ENCODE results near the gene KLF9. TPM values are rescaled to one million over a fixed set of nuclear protein-coding genes. Genes with fewer than 3 reads are reported as not detected.
"Not testable (repeated sequence)": the region's sequence is repeated elsewhere in the genome, so short reads cannot be mapped to it uniquely, and the experiment has no call there.

KLF9 gene
- total RNA-seq, 1 experiment from 2014 or later: not detected

GRCh38 chr9:70404261-70404660, 10.2 kb downstream of the KLF9 start:
- Histone ChIP-seq H2AFZ (ENCODE audit: low read length) (no peak overlapping the region), H3K4me2 (ENCODE audit: low read depth, low read length, poor library complexity, severe bottlenecking) (no peak overlapping the region), H4K20me1 (ENCODE audit: insufficient read depth, low read depth, low read length) (no peaks in the 10 kb centered on the region), H3K9ac (ENCODE audit: low read length) (no peak overlapping the region), H3K36me3 (ENCODE audit: insufficient read depth, low read length) (no peaks in the 10 kb centered on the region), H3K9me2 (replicated peaks; ENCODE audit: insufficient read depth, low read length) (no peaks in the 10 kb centered on the region), H3K4me3 (ENCODE audit: low read length) (no peak overlapping the region), H3K4me1 (ENCODE audit: low read length) (no peaks in the 10 kb centered on the region), H3K27ac (ENCODE audit: low read length) (no peak overlapping the region), H3K9me3 (ENCODE audit: low read length) (no peaks in the 10 kb centered on the region), H3K27me3 (ENCODE audit: low read length) (no peaks in the 10 kb centered on the region), H3K79me2 (ENCODE audit: low read length) (no peaks in the 10 kb centered on the region)
- DNase-seq: no peak

GRCh38 chr9:70403618-70404025, 10.8 kb downstream of the KLF9 start:
- no peak overlapping the region for H3K4me2 ChIP-seq (ENCODE audit: low read depth, low read length, poor library complexity, severe bottlenecking)
- no peaks in the 10 kb centered on the region for H4K20me1 ChIP-seq (ENCODE audit: insufficient read depth, low read depth, low read length)
- H3K4me3 ChIP-seq (ENCODE audit: low read length): no peak overlapping the region
- H3K4me1 ChIP-seq (ENCODE audit: low read length): no peaks in the 10 kb centered on the region
- no peak overlapping the region for H3K27ac ChIP-seq (ENCODE audit: low read length)
- DNase-seq: no peak
- no peaks in the 10 kb centered on the region for H3K36me3 ChIP-seq (ENCODE audit: insufficient read depth, low read length)
- no peak overlapping the region for H3K9ac ChIP-seq (ENCODE audit: low read length)
- H3K9me2 ChIP-seq (replicated peaks; ENCODE audit: insufficient read depth, low read length): no peaks in the 10 kb centered on the region
- H3K27me3 ChIP-seq (ENCODE audit: low read length): no peaks in the 10 kb centered on the region
- H3K79me2 ChIP-seq (ENCODE audit: low read length): no peaks in the 10 kb centered on the region
- H2AFZ ChIP-seq (ENCODE audit: low read length): no peak overlapping the region
- H3K9me3 ChIP-seq (ENCODE audit: low read length): no peaks in the 10 kb centered on the region

- Histone ChIP-seq H3K79me2 (ENCODE audit: low read length) (no peaks in the 10 kb centered on the region), H3K27ac (ENCODE audit: low read length) (no peak overlapping the region), H3K4me1 (ENCODE audit: low read length) (no peaks in the 10 kb centered on the region)
Observed at GRCh38 chr9:70403166-70403565, 11.3 kb downstream of the KLF9 start.

GRCh38 chr9:70402213-70402612, 12.2 kb downstream of the KLF9 start:
- Histone ChIP-seq H3K79me2 (ENCODE audit: low read length) (no peaks in the 10 kb centered on the region), H4K20me1 (ENCODE audit: insufficient read depth, low read depth, low read length) (no peaks in the 10 kb centered on the region), H3K4me3 (ENCODE audit: low read length) (no peak overlapping the region), H3K4me1 (ENCODE audit: low read length) (0 out of 2 replicates have a peak, but pooled peaks cover 4% of the 10 kb centered on the region), H3K9ac (ENCODE audit: low read length) (no peak overlapping the region), H3K36me3 (ENCODE audit: insufficient read depth, low read length) (no peaks in the 10 kb centered on the region), H3K9me2 (replicated peaks; ENCODE audit: insufficient read depth, low read length) (no peaks in the 10 kb centered on the region), H2AFZ (ENCODE audit: low read length) (no peak overlapping the region), H3K4me2 (ENCODE audit: low read depth, low read length, poor library complexity, severe bottlenecking) (no peak overlapping the region), H3K9me3 (ENCODE audit: low read length) (no peaks in the 10 kb centered on the region), H3K27ac (ENCODE audit: low read length) (no peak overlapping the region), H3K27me3 (ENCODE audit: low read length) (no peaks in the 10 kb centered on the region)
- DNase-seq: no peak

More at GRCh38 chr9:70403166-70403565, 11.3 kb downstream of the KLF9 start:
- H3K4me3 ChIP-seq (ENCODE audit: low read length): no peak overlapping the region
- no peak overlapping the region for H2AFZ ChIP-seq (ENCODE audit: low read length)
- H4K20me1 ChIP-seq (ENCODE audit: insufficient read depth, low read depth, low read length): no peaks in the 10 kb centered on the region
- H3K9ac ChIP-seq (ENCODE audit: low read length): no peak overlapping the region
- DNase-seq: no peak
- no peaks in the 10 kb centered on the region for H3K27me3 ChIP-seq (ENCODE audit: low read length)
- no peaks in the 10 kb centered on the region for H3K9me3 ChIP-seq (ENCODE audit: low read length)
- no peak overlapping the region for H3K4me2 ChIP-seq (ENCODE audit: low read depth, low read length, poor library complexity, severe bottlenecking)
- no peaks in the 10 kb centered on the region for H3K9me2 ChIP-seq (replicated peaks; ENCODE audit: insufficient read depth, low read length)
- no peaks in the 10 kb centered on the region for H3K36me3 ChIP-seq (ENCODE audit: insufficient read depth, low read length)

GRCh38 chr9:70401241-70401640, 13.2 kb downstream of the KLF9 start:
- H4K20me1 ChIP-seq (ENCODE audit: insufficient read depth, low read depth, low read length); H3K9me2 ChIP-seq (replicated peaks; ENCODE audit: insufficient read depth, low read length); H3K4me2 ChIP-seq (ENCODE audit: low read depth, low read length, poor library complexity, severe bottlenecking); H3K79me2 ChIP-seq (ENCODE audit: low read length); H3K36me3 ChIP-seq (ENCODE audit: insufficient read depth, low read length); H3K9ac ChIP-seq (ENCODE audit: low read length); H3K27me3 ChIP-seq (ENCODE audit: low read length); H3K4me1 ChIP-seq (ENCODE audit: low read length); H3K4me3 ChIP-seq (ENCODE audit: low read length); H3K9me3 ChIP-seq (ENCODE audit: low read length); DNase-seq; H2AFZ ChIP-seq (ENCODE audit: low read length); H3K27ac ChIP-seq (ENCODE audit: low read length): not testable (repeated sequence)

- no peaks in the 10 kb centered on the region for H3K27me3 ChIP-seq (ENCODE audit: low read length)
- 0 out of 2 replicates have a peak, but pooled peaks cover 4% of the 10 kb centered on the region for H3K4me1 ChIP-seq (ENCODE audit: low read length)
- no peaks in the 10 kb centered on the region for H3K36me3 ChIP-seq (ENCODE audit: insufficient read depth, low read length)
- H3K79me2 ChIP-seq (ENCODE audit: low read length): no peaks in the 10 kb centered on the region
- no peak overlapping the region for H3K27ac ChIP-seq (ENCODE audit: low read length)
- H3K9me3 ChIP-seq (ENCODE audit: low read length): no peaks in the 10 kb centered on the region
- DNase-seq: no peak
- no peak overlapping the region for H3K9ac ChIP-seq (ENCODE audit: low read length)
- no peak overlapping the region for H3K4me3 ChIP-seq (ENCODE audit: low read length)
- H2AFZ ChIP-seq (ENCODE audit: low read length): no peak overlapping the region
- no peaks in the 10 kb centered on the region for H3K9me2 ChIP-seq (replicated peaks; ENCODE audit: insufficient read depth, low read length)
- H4K20me1 ChIP-seq (ENCODE audit: insufficient read depth, low read depth, low read length): no peaks in the 10 kb centered on the region
- H3K4me2 ChIP-seq (ENCODE audit: low read depth, low read length, poor library complexity, severe bottlenecking): no peak overlapping the region
Observed at GRCh38 chr9:70400107-70400892, 14.2 kb downstream of the KLF9 start.

- no peak for DNase-seq
- no peaks in the 10 kb centered on the region for H3K9me3 ChIP-seq (ENCODE audit: low read length)
- no peak overlapping the region for H3K9ac ChIP-seq (ENCODE audit: low read length)
- H3K27ac ChIP-seq (ENCODE audit: low read length): no peak overlapping the region
- H3K4me2 ChIP-seq (ENCODE audit: low read depth, low read length, poor library complexity, severe bottlenecking): no peak overlapping the region
- H3K9me2 ChIP-seq (replicated peaks; ENCODE audit: insufficient read depth, low read length): no peaks in the 10 kb centered on the region
- 0 out of 2 replicates have a peak, but pooled peaks cover 4% of the 10 kb centered on the region for H3K4me1 ChIP-seq (ENCODE audit: low read length)
- H4K20me1 ChIP-seq (ENCODE audit: insufficient read depth, low read depth, low read length): no peaks in the 10 kb centered on the region
- no peaks in the 10 kb centered on the region for H3K79me2 ChIP-seq (ENCODE audit: low read length)
- H3K36me3 ChIP-seq (ENCODE audit: insufficient read depth, low read length): no peaks in the 10 kb centered on the region
- no peaks in the 10 kb centered on the region for H3K27me3 ChIP-seq (ENCODE audit: low read length)
- no peak overlapping the region for H2AFZ ChIP-seq (ENCODE audit: low read length)
- no peak overlapping the region for H3K4me3 ChIP-seq (ENCODE audit: low read length)
Observed at GRCh38 chr9:70399141-70399540, 15.3 kb downstream of the KLF9 start.

GRCh38 chr9:70398145-70398556, 16.3 kb downstream of the KLF9 start:
- Histone ChIP-seq H3K27ac (ENCODE audit: low read length) (no peak overlapping the region), H3K79me2 (ENCODE audit: low read length) (no peaks in the 10 kb centered on the region), H3K4me3 (ENCODE audit: low read length) (no peak overlapping the region), H3K9me2 (replicated peaks; ENCODE audit: insufficient read depth, low read length) (no peaks in the 10 kb centered on the region), H3K4me2 (ENCODE audit: low read depth, low read length, poor library complexity, severe bottlenecking) (no peak overlapping the region), H2AFZ (ENCODE audit: low read length) (0 out of 2 replicates have a peak overlapping the region, but pooled peaks have one; percentile 14), H3K27me3 (ENCODE audit: low read length) (no peaks in the 10 kb centered on the region), H3K9me3 (ENCODE audit: low read length) (no peaks in the 10 kb centered on the region), H3K36me3 (ENCODE audit: insufficient read depth, low read length) (no peaks in the 10 kb centered on the region), H3K9ac (ENCODE audit: low read length) (no peak overlapping the region), H3K4me1 (ENCODE audit: low read length) (0 out of 2 replicates have a peak, but pooled peaks cover 4% of the 10 kb centered on the region), H4K20me1 (ENCODE audit: insufficient read depth, low read depth, low read length) (no peaks in the 10 kb centered on the region)
- DNase-seq: peak; percentile 53
